GM12878 (cell line): ENCODE results near the gene TULP4. TPM values are rescaled to one million over a fixed set of nuclear protein-coding genes. Genes with fewer than 3 reads are reported as not detected.

Experiments used
- ATAC-seq: fragments of 200-7000 bp; cut with Tn5 transposase; 3 replicates; pipeline ENCODE4 v1.9.1; 2020; ENCODE audit warnings: mild to moderate bottlenecking, moderate library complexity
- BruUV-seq: library from RNA; stranded (reverse); fragments of 400-500 nt; replicated peaks from 2 replicates; lab custom pipeline; 2021; lab: Mats Ljungman, UMichigan
- CTCF ChIA-PET: fragments of 300-600 bp; sonication (Branson Sonifier 250); formaldehyde crosslinking; extraction: SDS; loops from one replicate; lab custom pipeline; 2021; ENCODE audit warnings: inconsistent platforms; lab: Yijun Ruan, JAX
- POLR2A ChIA-PET: fragments of 350-600 bp; formaldehyde crosslinking; extraction: SDS; loops from one replicate; lab custom pipeline; 2021; ENCODE audit warnings: inconsistent platforms; lab: Charles Lee
- RAD21 ChIA-PET: fragments of 300-600 bp; sonication (Branson Sonifier 250); formaldehyde crosslinking; loops from one replicate; lab custom pipeline; 2023; ENCODE audit warnings: antibody characterized with exemption; ENCODE audit not compliant: unreplicated experiment; lab: Charles Lee
- SMC1A ChIA-PET: fragments of 300-600 bp; sonication (Branson Sonifier 250); formaldehyde crosslinking; loops from one replicate; lab custom pipeline; 2023; ENCODE audit not compliant: unreplicated experiment, uncharacterized antibody; lab: Charles Lee
- DNase-seq: peaks from one replicate; pipeline ENCODE4 v3.0.0-alpha.2; 2011; ENCODE audit warnings: low read depth, low spot score
- FAIRE-seq: peaks from 3 replicates; lab custom pipeline; 2011; peaks lifted over from hg19 to GRCh38; lab: Jason Lieb, UNC
- H2AFZ ChIP-seq: 2 replicates; pipeline ENCODE4 v1.6.0; 2011; ENCODE audit warnings: low read depth, low read length, control low read depth; ENCODE audit not compliant: control insufficient read depth
- H3K27ac ChIP-seq: 2 replicates; pipeline ENCODE4 v1.5.1; 2011; ENCODE audit warnings: control low read depth; ENCODE audit not compliant: control insufficient read depth, insufficient read depth
- H3K27me3 ChIP-seq, 2 experiments: replicated peaks in 1 of 2; 2 replicates each; pipeline versions ENCODE4 v1.6.0 to v1.6.1; 2011; ENCODE audit warnings: low read length in 1 of 2; ENCODE audit not compliant: control insufficient read depth in 2 of 2, insufficient read depth in 2 of 2
- H3K36me3 ChIP-seq, 2 experiments: 2 replicates each; pipeline ENCODE4 v1.5.1; 2011; ENCODE audit warnings: low read length in 1 of 2; ENCODE audit not compliant: control insufficient read depth in 2 of 2, insufficient read depth in 2 of 2
- H3K4me1 ChIP-seq: 2 replicates; pipeline ENCODE4 v1.6.1; 2011; ENCODE audit warnings: mild to moderate bottlenecking, low read length, moderate library complexity, mixed read lengths; ENCODE audit not compliant: control insufficient read depth, insufficient read depth
- H3K4me2 ChIP-seq: 2 replicates; pipeline ENCODE4 v1.6.0; 2011; ENCODE audit warnings: control low read depth; ENCODE audit not compliant: control insufficient read depth, insufficient read depth
- H3K4me3 ChIP-seq: fragments of 200-600 bp; sonication (generic); 2 replicates; pipeline ENCODE4 v1.5.1; 2016
- H3K79me2 ChIP-seq: 2 replicates; pipeline ENCODE4 v1.6.0; 2011; ENCODE audit warnings: low read length; ENCODE audit not compliant: control insufficient read depth, insufficient read depth
- H3K9ac ChIP-seq: 2 replicates; pipeline ENCODE4 v1.8.0; 2011; ENCODE audit warnings: low read length, control low read depth, mixed read lengths; ENCODE audit not compliant: control insufficient read depth, insufficient read depth
- H3K9me3 ChIP-seq: replicated peaks from 3 replicates; pipeline ENCODE4 v1.5.1; 2011; ENCODE audit warnings: mild to moderate bottlenecking, low read length; ENCODE audit not compliant: control insufficient read depth, insufficient read depth
- H4K20me1 ChIP-seq: 2 replicates; pipeline ENCODE4 v1.6.0; 2011; ENCODE audit not compliant: control insufficient read depth, insufficient read depth
- BHLHE40 ChIP-seq, 2 experiments: fragments of 450-650 bp in 1 of 2; IDR thresholded peaks; 2 replicates each; pipeline ENCODE4 v1.6.1; 2011 to 2017; ENCODE audit warnings: low read depth in 2 of 2, borderline replicate concordance in 1 of 2, improper control_type of control experiment in 1 of 2, low read length in 1 of 2, mild to moderate bottlenecking in 1 of 2
- CBX5 ChIP-seq: sonication (generic); IDR thresholded peaks from 2 replicates; pipeline ENCODE4 v1.6.1; 2016; ENCODE audit warnings: low read depth, moderate library complexity, mild to moderate bottlenecking, inconsistent platforms
- MYC ChIP-seq: IDR thresholded peaks from 2 replicates; pipeline ENCODE4 v1.6.1; 2011; ENCODE audit warnings: mild to moderate bottlenecking, low read length, moderate library complexity, inconsistent platforms; ENCODE audit not compliant: insufficient read depth, insufficient replicate concordance, insufficient read length, severe bottlenecking
- NR2C1 ChIP-seq: fragments of 450-650 bp; IDR thresholded peaks from 2 replicates; pipeline ENCODE4 v1.6.1; 2017; ENCODE audit warnings: antibody characterized with exemption, mild to moderate bottlenecking, moderate library complexity
- PAX5 ChIP-seq: IDR thresholded peaks from 2 replicates; pipeline ENCODE4 v1.6.1; 2011; ENCODE audit warnings: low read depth, low read length, borderline replicate concordance
- SREBF1 ChIP-seq: IDR thresholded peaks from 2 replicates; pipeline ENCODE4 v1.6.1; 2012; ENCODE audit warnings: mild to moderate bottlenecking, low read length
- SRF ChIP-seq, 2 experiments: IDR thresholded peaks; 2 replicates each; pipeline ENCODE4 v1.6.1; 2011; ENCODE audit warnings: low read depth in 2 of 2, low read length in 2 of 2, mild to moderate bottlenecking in 1 of 2, moderate library complexity in 1 of 2
- WGBS: methylation state at CpG from one replicate; pipeline ENCODE4 v1.1.6; 2016; ENCODE audit warnings: low lambda C conversion rate; ENCODE audit not compliant: insufficient replicate concordance, insufficient coverage; ENCODE audit errors: missing lambda C conversion rate; 5-methylcytosine and 5-hydroxymethylcytosine counted together
- in situ Hi-C: fragments of 300-500 bp; cut with MboI; formaldehyde crosslinking; loops from 9 replicates; pipeline ENCODE4 v1.14.3; 2018; ENCODE audit warnings: mixed read lengths
- intact Hi-C: fragments of 100-400 bp; cut with micrococcal nuclease; formaldehyde crosslinking; loops from one replicate; pipeline ENCODE4 v1.14.2; 2022; ENCODE audit not compliant: unreplicated experiment
- polyA plus RNA-seq, 11 experiments: library from polyadenylated mRNA; depleted of rRNA in 4 of 11; unstranded in 6 of 11; stranded (reverse) in 5 of 11; fragments of >200 nt; fragmentation: Nextera tagmentation in 4 of 11; fragmentation: Illumina TruSeq in 1 of 11; extraction: Ambion mirVana in 4 of 11; extraction: Trizol in 1 of 11; gene quantifications; 1 replicate in 1 of 11; 2 replicates in 10 of 11; pipeline versions ENCODE4 v1.2.1 to v1.2.3, GENCODE V29; 2011 to 2016; ENCODE audit warnings: inconsistent platforms in 2 of 11, missing spikeins in 2 of 11, low read depth in 1 of 11
- total RNA-seq, 4 experiments: library from RNA; depleted of rRNA in 3 of 4; stranded (reverse); fragments of >200 nt in 3 of 4; fragmentation: Illumina TruSeq in 1 of 4; extraction: Trizol in 1 of 4; gene quantifications; 2 replicates each; pipeline versions ENCODE4 v1.2.1 to v1.2.3, GENCODE V29; 2013 to 2021
- TF ChIP-seq, protein P1 (sequence below): fragments of 450-650 bp; IDR thresholded peaks from 2 replicates; pipeline ENCODE4 v1.6.1; 2016; ENCODE audit warnings: mild to moderate bottlenecking
- TF ChIP-seq, protein P2 (sequence below): fragments of 450-650 bp; formaldehyde crosslinking; IDR thresholded peaks from 2 replicates; pipeline ENCODE4 v1.5.0; 2022; ENCODE audit warnings: mild to moderate bottlenecking, missing genetic modification characterization
- TF ChIP-seq, protein P3 (sequence below): fragments of 450-650 bp; IDR thresholded peaks from 2 replicates; pipeline ENCODE4 v1.6.1; 2016; ENCODE audit warnings: mild to moderate bottlenecking, moderate library complexity, borderline replicate concordance
- TF ChIP-seq, protein P4 (sequence below): IDR thresholded peaks from 2 replicates; pipeline ENCODE4 v1.6.1; 2012; ENCODE audit warnings: low read length, inconsistent platforms

TULP4 gene
- total and polyA plus RNA-seq, 10 of the 15 experiments (the other 5 are each of a cell fraction or from before 2014, with no cell fraction given): 0.73 to 31.8 (median 14.0) TPM

DNA sequence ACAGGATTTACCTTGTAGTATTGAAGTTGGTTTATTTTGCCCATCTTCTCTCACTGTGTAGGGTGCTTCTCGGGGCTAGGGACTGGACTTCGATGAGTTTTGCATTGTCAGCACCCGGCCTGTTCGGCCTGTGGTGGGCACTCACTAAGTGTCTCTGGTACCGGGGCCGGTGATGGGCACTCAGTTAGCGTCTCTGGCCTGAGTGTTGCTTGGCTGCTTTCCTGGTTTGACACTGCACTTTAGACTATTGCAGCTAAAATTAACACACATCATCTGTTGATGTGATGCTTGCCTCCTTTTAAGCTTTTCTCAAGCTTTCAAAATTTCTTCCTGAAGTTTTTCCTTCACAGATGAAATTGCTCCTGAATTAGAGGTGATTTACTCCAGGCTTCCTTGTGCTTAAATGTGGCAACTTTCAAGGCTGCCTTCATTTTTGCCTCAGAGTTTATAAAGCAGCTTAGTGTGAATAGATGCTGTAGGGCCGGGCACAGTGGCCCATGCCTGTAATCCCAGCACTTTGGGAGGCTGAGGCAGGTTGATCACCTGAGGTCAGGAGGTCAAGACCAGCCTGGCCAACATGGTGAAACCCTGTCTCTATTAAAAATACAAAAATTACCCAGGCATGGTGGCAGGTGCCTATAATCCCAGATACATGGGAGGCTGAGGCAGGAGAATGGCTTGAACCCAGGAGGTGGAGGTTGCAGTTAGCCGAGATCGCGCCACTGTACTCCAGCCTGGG lies 41.7 kb upstream of the TULP4 start:
- FAIRE-seq (no peak), DNase-seq (no peak), ATAC-seq (peak; percentile 32)
- no TSS peak for BruUV-seq
- Histone ChIP-seq H3K4me1 (peaks cover 20% of the 10 kb centered on the region), H3K4me3 (no peak overlapping the region), H3K4me2 (peak overlapping the region; percentile 50), H3K27ac (peak overlapping the region; percentile 54), H2AFZ (no peak overlapping the region), H3K27me3 (no peaks in the 10 kb centered on the region), H4K20me1 (no peaks in the 10 kb centered on the region), H3K36me3 (no peaks in the 10 kb centered on the region; a peak in 3 of 4 replicates), H3K9ac (peak overlapping the region; percentile 24; the same call in 1 of the 2 replicates), H3K9me3 (peaks cover 2% of the 10 kb centered on the region; the same call in 1 of the 3 replicates), H3K79me2 (peaks cover 6% of the 10 kb centered on the region)
- intact Hi-C loops (no loop called here), in situ Hi-C loops (no loop called here)
- CTCF ChIA-PET: interaction anchor here (0.6 to 1.7 kb wide), 2 partner anchors 25 to 334 kb away, joined by 3 to 4 read pairs; no protein-coding TSS in a partner anchor
- POLR2A ChIA-PET: interaction anchor here (0.5 to 1.6 kb wide), 8 partner anchors 8 to 377 kb away, joined by 3 to 8 read pairs (median 3); no protein-coding TSS in a partner anchor
- SMC1A ChIA-PET: interaction anchor here (0.6 to 2.6 kb wide), 9 partner anchors 11 to 136 kb away, joined by 3 to 8 read pairs (median 5); no protein-coding TSS in a partner anchor
- 67% methylated on average over 9 of the region's 11 CpGs for WGBS
- RAD21 ChIA-PET: interaction anchor here (0.7 to 2.0 kb wide), 9 partner anchors 20 to 371 kb away, joined by 3 to 14 read pairs (median 3); no protein-coding TSS in a partner anchor
- TF ChIP-seq SREBF1 (no peak), MYC (no peak), PAX5 (no peak), CBX5 (no peak), BHLHE40 (IDR thresholded peaks at IDR 0.05; ENCODE audit: borderline replicate concordance in 1 of 2, low read depth in 2 of 2, low read length in 1 of 2) (no peak), NR2C1 (no peak), SRF (IDR thresholded peaks at IDR 0.05; ENCODE audit: low read depth in 2 of 2, low read length in 2 of 2) (no peak)
- TF ChIP-seq, protein P1, sequence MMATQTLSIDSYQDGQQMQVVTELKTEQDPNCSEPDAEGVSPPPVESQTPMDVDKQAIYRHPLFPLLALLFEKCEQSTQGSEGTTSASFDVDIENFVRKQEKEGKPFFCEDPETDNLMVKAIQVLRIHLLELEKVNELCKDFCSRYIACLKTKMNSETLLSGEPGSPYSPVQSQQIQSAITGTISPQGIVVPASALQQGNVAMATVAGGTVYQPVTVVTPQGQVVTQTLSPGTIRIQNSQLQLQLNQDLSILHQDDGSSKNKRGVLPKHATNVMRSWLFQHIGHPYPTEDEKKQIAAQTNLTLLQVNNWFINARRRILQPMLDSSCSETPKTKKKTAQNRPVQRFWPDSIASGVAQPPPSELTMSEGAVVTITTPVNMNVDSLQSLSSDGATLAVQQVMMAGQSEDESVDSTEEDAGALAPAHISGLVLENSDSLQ: no peak
- TF ChIP-seq, protein P2, sequence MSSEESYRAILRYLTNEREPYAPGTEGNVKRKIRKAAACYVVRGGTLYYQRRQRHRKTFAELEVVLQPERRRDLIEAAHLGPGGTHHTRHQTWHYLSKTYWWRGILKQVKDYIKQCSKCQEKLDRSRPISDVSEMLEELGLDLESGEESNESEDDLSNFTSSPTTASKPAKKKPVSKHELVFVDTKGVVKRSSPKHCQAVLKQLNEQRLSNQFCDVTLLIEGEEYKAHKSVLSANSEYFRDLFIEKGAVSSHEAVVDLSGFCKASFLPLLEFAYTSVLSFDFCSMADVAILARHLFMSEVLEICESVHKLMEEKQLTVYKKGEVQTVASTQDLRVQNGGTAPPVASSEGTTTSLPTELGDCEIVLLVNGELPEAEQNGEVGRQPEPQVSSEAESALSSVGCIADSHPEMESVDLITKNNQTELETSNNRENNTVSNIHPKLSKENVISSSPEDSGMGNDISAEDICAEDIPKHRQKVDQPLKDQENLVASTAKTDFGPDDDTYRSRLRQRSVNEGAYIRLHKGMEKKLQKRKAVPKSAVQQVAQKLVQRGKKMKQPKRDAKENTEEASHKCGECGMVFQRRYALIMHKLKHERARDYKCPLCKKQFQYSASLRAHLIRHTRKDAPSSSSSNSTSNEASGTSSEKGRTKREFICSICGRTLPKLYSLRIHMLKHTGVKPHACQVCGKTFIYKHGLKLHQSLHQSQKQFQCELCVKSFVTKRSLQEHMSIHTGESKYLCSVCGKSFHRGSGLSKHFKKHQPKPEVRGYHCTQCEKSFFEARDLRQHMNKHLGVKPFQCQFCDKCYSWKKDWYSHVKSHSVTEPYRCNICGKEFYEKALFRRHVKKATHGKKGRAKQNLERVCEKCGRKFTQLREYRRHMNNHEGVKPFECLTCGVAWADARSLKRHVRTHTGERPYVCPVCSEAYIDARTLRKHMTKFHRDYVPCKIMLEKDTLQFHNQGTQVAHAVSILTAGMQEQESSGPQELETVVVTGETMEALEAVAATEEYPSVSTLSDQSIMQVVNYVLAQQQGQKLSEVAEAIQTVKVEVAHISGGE: no peak
- TF ChIP-seq, protein P3, sequence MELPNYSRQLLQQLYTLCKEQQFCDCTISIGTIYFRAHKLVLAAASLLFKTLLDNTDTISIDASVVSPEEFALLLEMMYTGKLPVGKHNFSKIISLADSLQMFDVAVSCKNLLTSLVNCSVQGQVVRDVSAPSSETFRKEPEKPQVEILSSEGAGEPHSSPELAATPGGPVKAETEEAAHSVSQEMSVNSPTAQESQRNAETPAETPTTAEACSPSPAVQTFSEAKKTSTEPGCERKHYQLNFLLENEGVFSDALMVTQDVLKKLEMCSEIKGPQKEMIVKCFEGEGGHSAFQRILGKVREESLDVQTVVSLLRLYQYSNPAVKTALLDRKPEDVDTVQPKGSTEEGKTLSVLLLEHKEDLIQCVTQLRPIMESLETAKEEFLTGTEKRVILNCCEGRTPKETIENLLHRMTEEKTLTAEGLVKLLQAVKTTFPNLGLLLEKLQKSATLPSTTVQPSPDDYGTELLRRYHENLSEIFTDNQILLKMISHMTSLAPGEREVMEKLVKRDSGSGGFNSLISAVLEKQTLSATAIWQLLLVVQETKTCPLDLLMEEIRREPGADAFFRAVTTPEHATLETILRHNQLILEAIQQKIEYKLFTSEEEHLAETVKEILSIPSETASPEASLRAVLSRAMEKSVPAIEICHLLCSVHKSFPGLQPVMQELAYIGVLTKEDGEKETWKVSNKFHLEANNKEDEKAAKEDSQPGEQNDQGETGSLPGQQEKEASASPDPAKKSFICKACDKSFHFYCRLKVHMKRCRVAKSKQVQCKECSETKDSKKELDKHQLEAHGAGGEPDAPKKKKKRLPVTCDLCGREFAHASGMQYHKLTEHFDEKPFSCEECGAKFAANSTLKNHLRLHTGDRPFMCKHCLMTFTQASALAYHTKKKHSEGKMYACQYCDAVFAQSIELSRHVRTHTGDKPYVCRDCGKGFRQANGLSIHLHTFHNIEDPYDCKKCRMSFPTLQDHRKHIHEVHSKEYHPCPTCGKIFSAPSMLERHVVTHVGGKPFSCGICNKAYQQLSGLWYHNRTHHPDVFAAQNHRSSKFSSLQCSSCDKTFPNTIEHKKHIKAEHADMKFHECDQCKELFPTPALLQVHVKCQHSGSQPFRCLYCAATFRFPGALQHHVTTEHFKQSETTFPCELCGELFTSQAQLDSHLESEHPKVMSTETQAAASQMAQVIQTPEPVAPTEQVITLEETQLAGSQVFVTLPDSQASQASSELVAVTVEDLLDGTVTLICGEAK: no peak
- TF ChIP-seq, protein P4, sequence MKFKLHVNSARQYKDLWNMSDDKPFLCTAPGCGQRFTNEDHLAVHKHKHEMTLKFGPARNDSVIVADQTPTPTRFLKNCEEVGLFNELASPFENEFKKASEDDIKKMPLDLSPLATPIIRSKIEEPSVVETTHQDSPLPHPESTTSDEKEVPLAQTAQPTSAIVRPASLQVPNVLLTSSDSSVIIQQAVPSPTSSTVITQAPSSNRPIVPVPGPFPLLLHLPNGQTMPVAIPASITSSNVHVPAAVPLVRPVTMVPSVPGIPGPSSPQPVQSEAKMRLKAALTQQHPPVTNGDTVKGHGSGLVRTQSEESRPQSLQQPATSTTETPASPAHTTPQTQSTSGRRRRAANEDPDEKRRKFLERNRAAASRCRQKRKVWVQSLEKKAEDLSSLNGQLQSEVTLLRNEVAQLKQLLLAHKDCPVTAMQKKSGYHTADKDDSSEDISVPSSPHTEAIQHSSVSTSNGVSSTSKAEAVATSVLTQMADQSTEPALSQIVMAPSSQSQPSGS: no peak
